Measurements from ENCODE around the gene PGAP6.
A peak's percentile ranks its signal among the peaks of the same experiment; 100 is the strongest.

The PGAP6 gene

DNA sequence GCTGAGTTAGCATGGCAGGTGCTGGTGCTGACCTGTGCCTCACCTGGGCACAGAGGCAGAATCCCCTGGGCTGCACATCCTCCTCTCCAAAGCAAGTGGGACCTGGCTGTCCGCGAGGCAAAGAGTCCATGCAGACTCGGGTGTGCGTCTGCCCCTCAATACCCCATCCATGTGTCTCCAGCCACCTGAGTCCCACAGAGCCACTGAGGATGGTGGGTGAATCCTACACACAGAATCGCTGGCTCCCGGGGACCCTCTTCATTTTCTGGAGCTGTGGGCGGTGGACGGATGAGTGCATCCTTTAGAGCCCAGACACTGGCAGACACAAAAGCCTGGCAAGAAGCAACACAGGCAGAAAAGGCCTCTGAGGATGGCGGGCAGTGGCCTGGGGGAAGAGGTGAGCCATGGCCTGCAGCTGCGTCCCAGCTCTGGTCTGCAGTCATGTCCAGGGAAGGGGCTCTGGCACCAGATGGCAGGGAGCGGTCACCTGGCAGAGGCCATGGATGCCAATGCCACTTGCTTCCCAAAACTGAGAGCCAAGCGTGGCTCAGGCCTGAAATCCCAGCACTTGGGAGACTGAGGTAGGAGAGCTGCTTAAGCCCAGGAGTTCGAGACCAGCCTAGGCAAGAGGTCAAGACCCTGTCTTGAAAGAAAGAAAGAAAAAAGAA, 59.2 kb downstream of the PGAP6 start:
- H3K27ac Mint-ChIP-seq: peak overlapping the region; percentile 38 to 93
- peaks cover 62 to 66% of the 10 kb centered on the region in 2 donors for H3K4me1 Mint-ChIP-seq (ENCODE audit: low read depth in 2 of 2)
- no peaks in the 10 kb centered on the region for H3K27me3 Mint-ChIP-seq
- ATAC-seq (replicated peaks): no peak
- DNase-seq: no peak
- peaks cover 52% of the 10 kb centered on the region for H3K36me3 Mint-ChIP-seq (ENCODE audit: insufficient read depth)
- H3K9me3 Mint-ChIP-seq: no peaks in the 10 kb centered on the region
- peak overlapping the region in 1 of 2 donors; percentile 80 for H3K4me3 Mint-ChIP-seq

DNA sequence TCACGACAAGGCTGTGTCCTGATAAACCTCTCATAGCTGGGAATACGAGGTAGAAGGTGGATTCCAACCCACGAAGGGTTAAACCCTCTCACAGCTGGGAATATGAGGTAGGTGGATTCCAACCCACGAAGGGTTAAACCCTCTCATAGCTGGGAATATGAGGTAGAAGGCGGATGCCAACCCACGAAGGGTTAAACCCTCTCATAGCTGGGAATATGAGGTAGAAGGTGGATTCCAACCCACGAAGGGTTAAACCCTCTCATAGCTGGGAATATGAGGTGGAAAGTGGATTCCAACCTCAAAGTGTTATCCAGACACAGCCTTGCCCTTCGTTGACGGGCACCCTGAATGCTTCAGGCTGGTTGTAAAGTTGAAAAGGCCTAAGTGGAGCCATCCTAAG, 60.2 kb downstream of the PGAP6 start:
- Mint-ChIP-seq H3K9me3 (no peaks in the 10 kb centered on the region), H3K27me3 (no peaks in the 10 kb centered on the region), H3K36me3 (ENCODE audit: insufficient read depth) (peaks cover 41% of the 10 kb centered on the region), H3K4me3 (no peak overlapping the region), H3K27ac (peak overlapping the region in 1 of 2 donors; percentile 38), H3K4me1 (ENCODE audit: low read depth in 2 of 2) (peaks cover 60 to 62% of the 10 kb centered on the region in 2 donors)
- ATAC-seq (replicated peaks) (no peak), DNase-seq (no peak)
